Right ventricle myocardium inferior (tissue), 1 donor: ENCODE results near the gene KMO. TPM values are rescaled to one million over a fixed set of nuclear protein-coding genes. Genes with fewer than 3 reads are reported as not detected.
A peak's percentile ranks its signal among the peaks of the same experiment; 100 is the strongest.

ENCODE experiments used
- ATAC-seq: fragments of 200-7000 bp; cut with Tn5 transposase; one replicate; pipeline ENCODE4 v1.9.1; 2020; ENCODE audit warnings: mild to moderate bottlenecking, moderate library complexity
- DNase-seq: peaks from one replicate; pipeline ENCODE4 v3.0.0; 2021; ENCODE audit errors: missing footprints
- intact Hi-C: fragments of 100-400 bp; cut with DNase I; formaldehyde crosslinking; loops from one replicate; pipeline ENCODE4 v1.11.0; 2022
- long read RNA-seq: library from polyadenylated mRNA; unstranded; transcript quantifications from one replicate; pipeline ENCODE4 v2.0.0, GENCODE V29; 2021
- total RNA-seq: library from RNA; stranded (reverse); fragmentation: NEBNext Ultra II Directional; extraction: Animal tissue kit (Norgen Biotek cat#: 25700); gene quantifications from one replicate; pipeline ENCODE4 v1.2.1, GENCODE V29; 2021
- donor health status: DM: no; HTN: yes; CAD: no; lungs with severe emphysema.

Gene KMO
- total RNA-seq: 0.22 TPM
- long read RNA-seq: 0 reads

GRCh38 chr1:241532162-241532531 is at the start of gene KMO:
Gene KMO, plus strand, starts transcription at chr1:241532378. Its CDS starts 67 bp downstream, at chr1:241532445.
- ATAC-seq (no peak), DNase-seq (no peak)
- intact Hi-C loops: loop anchor here (5.0 kb wide), 1 partner anchor 315 kb away; the partner anchor contains the start of gene EXO1

GRCh38 chr1:241482761-241483250 is 49.4 kb upstream of the KMO start:
- ATAC-seq (no peak), DNase-seq (no peak)
- intact Hi-C loops: no loop called here

- intact Hi-C loops: no loop called here
- DNase-seq: no peak
- no peak for ATAC-seq
Measured at GRCh38 chr1:241485145-241485544, 47.0 kb upstream of the KMO start.

DNA sequence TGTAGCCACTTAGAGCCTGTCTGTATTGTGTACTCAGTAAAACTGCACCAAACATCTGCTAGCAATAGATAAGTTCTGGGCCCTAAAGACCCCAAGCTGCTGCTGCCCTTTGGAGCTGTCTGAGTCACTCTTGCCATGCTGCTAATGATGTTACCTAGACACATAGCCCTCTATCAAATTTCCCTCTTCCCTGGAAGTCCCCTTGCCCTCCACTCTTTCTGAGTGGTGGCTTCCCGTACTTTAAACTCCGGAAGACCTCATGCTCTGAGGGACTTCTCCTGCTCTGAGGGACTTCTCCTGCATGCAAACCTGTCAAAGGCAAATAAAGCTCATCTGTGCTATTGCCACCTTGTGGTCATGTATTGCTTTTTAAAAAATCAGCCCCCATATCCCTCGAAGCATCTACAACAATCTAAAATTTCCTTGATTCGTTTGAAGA is 46.6 kb upstream of the KMO start:
- no peak for DNase-seq
- intact Hi-C loops: no loop called here
- ATAC-seq: no peak

DNA sequence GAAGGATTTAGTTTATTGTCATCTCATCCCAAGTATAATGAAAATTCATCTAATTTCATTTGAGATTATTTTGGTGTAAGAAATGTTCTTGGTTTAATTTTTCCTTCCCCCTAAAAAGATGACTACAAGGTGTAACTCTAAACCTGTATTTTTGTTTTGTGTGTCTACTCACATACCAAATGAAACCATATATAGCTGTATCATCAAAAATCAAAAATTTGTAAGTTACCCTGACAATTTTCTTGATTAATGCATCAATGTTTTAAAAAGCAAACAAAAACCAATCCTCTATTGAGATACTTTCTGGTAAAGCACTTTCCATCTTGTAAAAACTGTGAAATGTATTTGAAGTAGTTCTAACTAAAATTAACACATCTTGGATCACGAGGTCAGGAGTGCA is 43.4 kb upstream of the KMO start:
- ATAC-seq (no peak), DNase-seq (no peak)
- intact Hi-C loops: no loop called here

- intact Hi-C loops: no loop called here
- DNase-seq (no peak), ATAC-seq (no peak)
Measured at GRCh38 chr1:241495741-241496140, 36.4 kb upstream of the KMO start.

GRCh38 chr1:241499910-241500309 is 32.3 kb upstream of the KMO start:
- no peak for ATAC-seq
- intact Hi-C loops: no loop called here
- no peak for DNase-seq

DNA sequence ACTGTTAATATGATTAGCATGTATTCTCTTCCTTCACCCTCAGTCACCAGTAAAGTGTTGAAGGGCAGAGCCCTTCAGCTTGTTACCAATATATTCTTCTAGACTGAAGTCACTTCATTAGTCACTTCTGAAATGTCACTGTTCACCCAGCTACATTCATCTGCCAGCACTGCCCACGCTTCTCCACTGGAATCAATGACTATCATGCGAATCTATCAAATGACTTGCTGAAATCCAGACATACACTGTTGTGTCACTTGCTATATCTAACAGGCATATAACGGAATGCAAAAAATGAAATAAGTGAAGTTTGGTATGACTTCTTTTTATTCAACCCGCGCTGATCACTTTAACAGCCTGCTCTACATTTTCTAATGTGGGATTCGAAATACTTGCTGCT is 28.7 kb upstream of the KMO start:
- ATAC-seq: no peak

GRCh38 chr1:241507189-241507863 is 24.9 kb upstream of the KMO start:
- ATAC-seq: no peak

More for the DNA sequence above, 28.7 kb upstream of the KMO start:
- intact Hi-C loops: no loop called here
- DNase-seq: no peak

DNA sequence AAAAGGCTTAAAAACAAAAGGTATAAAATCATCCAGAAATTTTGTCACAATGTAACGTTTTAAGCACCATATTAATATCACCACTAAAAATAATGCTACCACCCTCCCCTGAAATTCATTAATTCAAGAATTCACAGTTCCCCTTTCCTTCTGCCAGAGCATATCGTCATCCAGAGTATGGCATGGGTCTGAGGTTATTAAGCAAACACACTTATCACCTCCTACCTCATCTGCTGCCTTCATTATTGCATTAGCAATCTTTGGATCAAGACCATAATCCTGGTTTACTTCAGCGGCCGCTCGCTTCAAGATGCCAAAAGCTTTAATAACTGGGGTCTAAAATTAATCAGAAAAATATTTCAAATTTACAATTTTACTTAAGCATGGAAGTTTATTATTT is 18.8 kb upstream of the KMO start:
- ATAC-seq (no peak), DNase-seq (no peak)
- intact Hi-C loops: no loop called here

More at GRCh38 chr1:241507189-241507863, 24.9 kb upstream of the KMO start:
- intact Hi-C loops: no loop called here
- no peak for DNase-seq

DNA sequence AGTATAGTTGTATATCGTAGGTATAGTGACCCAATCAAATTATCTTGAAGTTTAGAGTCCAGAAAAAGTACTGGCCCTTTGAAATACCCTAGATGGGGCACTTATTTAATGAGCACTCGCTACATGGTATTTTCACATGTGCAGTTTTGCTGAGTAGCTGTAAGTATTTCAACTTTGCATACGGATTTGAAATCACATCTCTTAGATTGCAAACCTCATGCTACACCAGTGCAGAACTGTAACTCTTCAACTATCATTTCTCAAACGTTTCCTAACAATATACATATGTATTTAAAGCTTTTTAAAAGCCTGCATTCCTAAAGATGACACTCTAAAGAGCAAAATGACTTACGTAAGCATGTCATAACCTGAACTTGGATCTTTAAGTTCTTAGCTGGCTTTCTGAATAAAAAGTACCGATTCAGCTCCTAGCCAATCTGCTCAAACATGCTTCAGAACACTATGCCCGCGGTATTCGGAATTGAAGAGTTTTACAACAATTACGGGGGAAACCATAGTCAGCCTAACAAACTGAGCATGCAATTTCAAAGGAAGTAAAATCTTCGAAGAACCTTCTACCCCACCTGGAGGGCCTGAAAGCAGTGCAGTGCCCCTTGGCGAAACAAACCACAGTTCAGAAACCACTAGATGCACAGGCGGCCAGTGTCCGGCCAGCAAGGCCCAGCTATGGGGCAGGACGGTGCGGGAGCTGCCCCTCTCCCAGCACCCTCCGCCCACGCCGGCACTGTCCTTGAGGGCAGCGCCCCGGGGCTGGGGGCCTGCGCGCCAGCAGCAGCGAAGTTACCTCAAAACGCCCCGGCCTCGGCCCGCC is 13.5 kb upstream of the KMO start:
- ATAC-seq (peak; percentile 28), DNase-seq (no peak)
- intact Hi-C loops: loop anchor here (5.0 kb wide), 1 partner anchor 124 kb away; the partner anchor contains the start of genes CHML and OPN3

DNA sequence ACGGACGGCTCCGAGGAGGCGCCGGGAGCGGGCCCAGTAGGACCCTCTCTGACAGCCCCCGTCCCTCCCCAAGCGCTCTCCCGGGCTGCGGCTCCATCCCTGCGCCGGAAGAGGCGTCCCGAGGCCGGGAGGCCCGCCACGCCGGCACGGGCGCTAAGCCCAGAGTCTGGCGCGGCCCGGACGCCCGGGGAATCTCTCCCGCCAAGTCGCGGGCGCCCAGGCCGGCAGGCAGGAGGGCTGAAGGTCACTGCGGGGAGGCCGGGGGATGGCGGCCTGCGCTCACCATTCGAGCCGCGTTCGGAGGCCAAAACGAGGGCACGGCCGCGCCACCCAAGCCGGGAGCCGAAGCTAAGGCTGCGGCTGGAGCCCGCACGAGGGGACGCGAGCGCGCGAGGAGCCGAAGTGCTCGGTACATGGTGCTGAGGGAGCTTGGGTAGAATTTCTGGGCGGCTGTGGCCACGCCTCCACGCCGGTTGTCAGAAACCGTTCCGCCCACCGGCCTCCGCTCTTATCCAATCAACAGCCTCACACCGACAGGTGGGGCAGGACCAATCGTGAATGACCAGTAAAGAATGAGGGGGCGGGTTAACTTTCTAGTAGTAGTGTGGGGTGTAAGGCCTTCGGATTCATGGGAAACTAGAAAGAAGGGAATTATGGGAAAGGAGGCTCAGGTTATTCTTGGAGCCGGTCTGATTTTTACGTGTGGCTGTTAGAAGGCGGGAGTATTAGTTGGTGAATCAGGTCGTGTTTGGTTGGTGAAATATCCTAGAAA is 12.7 kb upstream of the KMO start, which contains the start of gene FH:
FH (minus strand) TSS at position 448 of the 772 bp plus-strand sequence; CDS start at position 415, 33 bp downstream.
- peak; percentile 100 for ATAC-seq
- peak; percentile 98 for DNase-seq
- intact Hi-C loops: loop anchor here (5.0 kb wide), 1 partner anchor 123 kb away; the partner anchor contains the start of genes CHML and OPN3

GRCh38 chr1:241520080-241520465 is 12.1 kb upstream of the KMO start:
- DNase-seq (no peak), ATAC-seq (no peak)
- intact Hi-C loops: no loop called here

- intact Hi-C loops: no loop called here
- DNase-seq: no peak
- no peak for ATAC-seq
Measured at GRCh38 chr1:241521718-241522117, 10.5 kb upstream of the KMO start.

- intact Hi-C loops: no loop called here
- no peak for ATAC-seq
Measured at GRCh38 chr1:241525026-241525425, 7.2 kb upstream of the KMO start.

GRCh38 chr1:241527146-241527545 is 5.0 kb upstream of the KMO start:
- intact Hi-C loops: no loop called here
- DNase-seq: no peak
- ATAC-seq: no peak

More at GRCh38 chr1:241525026-241525425, 7.2 kb upstream of the KMO start:
- no peak for DNase-seq

DNA sequence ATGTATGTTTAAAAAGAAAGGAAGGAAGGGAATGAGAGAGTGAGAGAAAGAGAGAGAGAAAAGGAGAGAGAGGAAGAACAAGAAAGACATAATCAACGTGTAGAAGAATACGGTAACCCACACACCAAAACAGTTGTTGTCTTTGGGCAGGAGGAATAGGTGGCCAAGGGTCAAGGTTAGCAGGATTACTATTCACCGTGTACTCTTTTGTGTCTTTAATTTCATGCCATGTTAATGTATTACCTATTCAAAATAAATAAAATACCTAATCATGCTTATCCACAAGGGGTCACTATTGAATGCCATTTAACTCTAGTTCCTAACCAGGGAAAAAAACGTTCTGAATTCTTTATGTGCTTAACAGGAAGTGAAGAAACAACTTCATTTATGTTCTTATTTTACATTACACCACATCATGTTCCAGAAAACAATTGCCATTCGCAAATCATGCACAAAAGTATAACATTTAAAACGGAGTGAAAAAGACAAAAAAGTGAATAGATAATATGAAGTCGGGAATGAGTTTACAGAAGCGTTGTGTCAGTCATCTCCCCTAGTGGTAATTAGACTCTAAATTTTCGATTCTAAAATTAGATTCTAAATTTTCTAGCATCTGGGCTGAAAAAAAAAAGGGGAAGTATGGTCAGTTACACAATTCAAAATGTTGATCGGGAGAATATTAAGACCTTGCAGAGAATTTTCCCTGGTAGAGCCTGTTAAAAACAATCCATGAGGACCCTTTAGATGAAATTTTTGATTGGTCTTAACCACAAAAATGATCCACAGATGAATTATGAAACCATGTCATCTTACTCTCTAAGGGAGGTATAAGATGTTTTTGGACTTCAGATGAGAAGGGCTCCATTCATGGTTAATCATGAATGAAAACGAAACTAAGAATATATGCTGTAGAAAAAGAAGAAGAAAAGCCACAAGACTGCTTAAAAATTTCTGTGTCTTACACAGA is 700 bp upstream of the KMO start:
- intact Hi-C loops: loop anchor here (5.0 kb wide), 1 partner anchor 316 kb away; the partner anchor contains the start of gene EXO1
- DNase-seq (no peak), ATAC-seq (peak; percentile 76)

- intact Hi-C loops: loop anchor here (5.0 kb wide), 1 partner anchor 314 kb away; the partner anchor contains the start of gene EXO1
- ATAC-seq: no peak
- no peak for DNase-seq
Measured at GRCh38 chr1:241532864-241533263, 686 bp downstream of the KMO start.
